ENCODE data around the gene ANO1. TPM values are rescaled to one million over a fixed set of nuclear protein-coding genes. Genes with fewer than 3 reads are reported as not detected.

Gene ANO1
- total RNA-seq, 2 donors from 2014 or later: 7.3 to 23.1 TPM

DNA sequence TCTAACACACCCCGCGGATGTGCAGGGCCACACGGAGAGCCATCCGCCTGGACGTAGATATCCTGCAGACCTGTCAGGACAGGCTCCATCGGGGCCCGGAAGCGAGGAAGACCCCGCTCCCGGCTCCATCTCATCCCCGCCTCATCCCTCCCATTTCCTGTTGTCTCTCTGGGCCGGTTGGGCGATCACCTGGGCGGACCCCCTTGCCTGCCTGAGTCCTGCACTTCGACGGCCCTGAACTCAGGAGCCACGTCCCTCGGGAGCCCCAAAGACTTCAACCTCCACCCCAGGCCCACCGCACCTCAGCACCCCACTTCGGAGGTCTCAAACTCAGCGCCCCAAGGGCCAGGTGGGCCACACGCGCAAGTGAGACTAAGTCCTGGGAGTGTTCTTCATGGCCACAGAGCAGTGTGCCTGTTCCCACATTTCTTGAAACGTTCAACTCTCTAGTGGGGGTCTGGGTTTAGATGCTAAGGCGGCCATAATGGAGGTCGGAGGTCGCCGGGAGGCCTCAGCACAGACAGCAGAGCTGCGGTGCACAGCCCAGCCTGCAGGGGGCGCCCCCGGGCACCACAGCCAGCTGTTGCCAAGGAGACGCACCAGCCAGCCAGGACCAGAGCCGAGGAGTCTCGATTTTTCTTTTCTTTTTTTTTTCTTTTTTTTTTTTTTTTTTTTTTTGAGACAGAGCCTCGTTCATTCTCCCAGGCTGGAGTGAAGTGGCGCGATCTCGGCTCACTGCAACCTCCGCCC is 99.0 kb downstream of the ANO1 start:
- H3K27ac ChIP-seq: no peak overlapping the region
- WGBS, 2 donors: 75 to 83% methylated on average over 34 to 39 of the region's 39 CpGs

DNA sequence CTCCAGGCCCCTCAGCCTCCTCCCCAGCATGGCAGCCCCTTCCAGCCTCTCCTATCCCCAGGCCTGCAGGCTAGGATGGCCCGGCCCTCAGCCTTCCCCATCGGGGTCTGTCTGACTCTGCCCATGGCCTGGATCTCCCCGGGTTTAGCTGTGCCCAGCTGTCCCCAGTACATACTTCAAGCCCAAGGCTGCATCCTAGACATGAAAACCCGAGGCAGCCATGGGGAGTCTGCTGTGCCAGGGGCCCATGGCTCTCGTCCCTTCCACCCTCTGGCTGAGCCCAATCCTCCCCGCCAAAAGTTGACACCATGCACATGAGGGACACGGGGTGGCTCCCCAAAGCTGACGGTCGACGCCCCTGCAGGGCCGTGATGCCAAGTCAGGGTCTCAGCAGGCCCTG is 102.8 kb downstream of the ANO1 start:
- intact Hi-C loops (cut with DNase I): loop anchor here (10.0 kb wide), 1 partner anchor 486 kb away; no protein-coding TSS in a partner anchor
- no peak overlapping the region for H3K4me3 ChIP-seq
- H3K4me1 ChIP-seq: no peaks in the 10 kb centered on the region
- TF ChIP-seq, protein P1, sequence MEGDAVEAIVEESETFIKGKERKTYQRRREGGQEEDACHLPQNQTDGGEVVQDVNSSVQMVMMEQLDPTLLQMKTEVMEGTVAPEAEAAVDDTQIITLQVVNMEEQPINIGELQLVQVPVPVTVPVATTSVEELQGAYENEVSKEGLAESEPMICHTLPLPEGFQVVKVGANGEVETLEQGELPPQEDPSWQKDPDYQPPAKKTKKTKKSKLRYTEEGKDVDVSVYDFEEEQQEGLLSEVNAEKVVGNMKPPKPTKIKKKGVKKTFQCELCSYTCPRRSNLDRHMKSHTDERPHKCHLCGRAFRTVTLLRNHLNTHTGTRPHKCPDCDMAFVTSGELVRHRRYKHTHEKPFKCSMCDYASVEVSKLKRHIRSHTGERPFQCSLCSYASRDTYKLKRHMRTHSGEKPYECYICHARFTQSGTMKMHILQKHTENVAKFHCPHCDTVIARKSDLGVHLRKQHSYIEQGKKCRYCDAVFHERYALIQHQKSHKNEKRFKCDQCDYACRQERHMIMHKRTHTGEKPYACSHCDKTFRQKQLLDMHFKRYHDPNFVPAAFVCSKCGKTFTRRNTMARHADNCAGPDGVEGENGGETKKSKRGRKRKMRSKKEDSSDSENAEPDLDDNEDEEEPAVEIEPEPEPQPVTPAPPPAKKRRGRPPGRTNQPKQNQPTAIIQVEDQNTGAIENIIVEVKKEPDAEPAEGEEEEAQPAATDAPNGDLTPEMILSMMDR (IDR thresholded peaks at IDR 0.05): no peak
- no peak for TF ChIP-seq POLR2A (IDR thresholded peaks at IDR 0.05)
- ATAC-seq (no peak), DNase-seq (no peak)
- H3K9me3 ChIP-seq: no peaks in the 10 kb centered on the region
- no peaks in the 10 kb centered on the region for H3K27me3 ChIP-seq
- H3K36me3 ChIP-seq (replicated peaks in 1 of 2; ENCODE audit: insufficient read depth in 1 of 2, low read depth in 2 of 2): no peaks in the 10 kb centered on the region
- H3K27ac ChIP-seq: no peak overlapping the region
- WGBS, 2 donors: 78% methylated on average over 11 of the region's 11 CpGs; no CpG with 5 or more reads in 1 of the 2 donors

More for the DNA sequence above, 99.0 kb downstream of the ANO1 start:
- Histone ChIP-seq H3K27me3 (no peaks in the 10 kb centered on the region), H3K36me3 (replicated peaks in 1 of 2; ENCODE audit: insufficient read depth in 1 of 2, low read depth in 2 of 2) (no peaks in the 10 kb centered on the region), H3K9me3 (no peaks in the 10 kb centered on the region), H3K4me3 (no peak overlapping the region), H3K4me1 (no peaks in the 10 kb centered on the region)
- TF ChIP-seq, protein P1 (IDR thresholded peaks at IDR 0.05): peak in 4 of 7 experiments; percentile 33 to 37 (median 34)
- TF ChIP-seq POLR2A (IDR thresholded peaks at IDR 0.05): no peak
- DNase-seq (peak in 2 of 4 donors; percentile 22 to 39), ATAC-seq (no peak)
- intact Hi-C loops (cut with DNase I): no loop called here

DNA sequence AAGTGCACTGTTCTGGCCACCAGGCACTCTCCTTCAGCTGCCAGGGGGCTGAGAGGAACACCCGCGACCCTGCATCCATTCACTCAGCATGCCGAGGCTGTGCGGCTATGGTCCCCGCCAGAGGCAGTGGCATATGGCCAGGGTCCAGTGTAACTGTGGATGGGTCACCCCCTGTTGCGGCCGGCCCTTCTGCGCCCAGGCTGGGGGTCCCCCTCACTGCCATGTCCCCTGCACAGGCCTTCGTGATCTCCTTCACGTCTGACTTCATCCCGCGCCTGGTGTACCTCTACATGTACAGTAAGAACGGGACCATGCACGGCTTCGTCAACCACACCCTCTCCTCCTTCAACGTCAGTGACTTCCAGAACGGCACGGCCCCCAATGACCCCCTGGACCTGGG is 104.1 kb downstream of the ANO1 start:
- Histone ChIP-seq H3K36me3 (replicated peaks in 1 of 2; ENCODE audit: insufficient read depth in 1 of 2, low read depth in 2 of 2) (no peaks in the 10 kb centered on the region), H3K4me1 (no peaks in the 10 kb centered on the region)

DNA sequence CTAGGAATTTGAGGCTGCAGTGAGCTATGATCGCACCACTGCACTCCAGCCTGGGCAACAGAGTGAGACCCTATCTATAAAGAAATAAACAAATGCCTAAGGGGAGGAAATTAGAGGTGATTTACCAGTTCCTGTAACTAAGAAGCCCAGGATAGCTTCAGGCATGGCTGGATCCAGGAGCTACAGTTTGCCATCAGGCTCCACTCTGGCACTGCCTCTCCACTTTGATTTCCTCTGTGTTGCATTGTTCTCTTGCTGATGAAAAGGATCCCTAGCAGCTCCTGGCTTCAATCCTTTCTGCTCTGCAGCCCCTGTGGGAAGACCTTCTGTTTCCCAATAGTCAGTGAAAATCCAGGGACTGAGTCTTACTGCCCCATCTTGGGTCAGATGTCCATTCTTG is 104.9 kb downstream of the ANO1 start:
- 92 to 100% methylated on average over 1 of the region's 1 CpG for WGBS, 2 donors
- Histone ChIP-seq H3K4me1 (no peaks in the 10 kb centered on the region), H3K27ac (no peak overlapping the region), H3K9me3 (no peaks in the 10 kb centered on the region), H3K4me3 (no peak overlapping the region), H3K27me3 (no peaks in the 10 kb centered on the region), H3K36me3 (replicated peaks in 1 of 2; ENCODE audit: insufficient read depth in 1 of 2, low read depth in 2 of 2) (no peaks in the 10 kb centered on the region)
- DNase-seq (no peak), ATAC-seq (no peak)
- TF ChIP-seq, protein P1 (IDR thresholded peaks at IDR 0.05): no peak
- no peak for TF ChIP-seq POLR2A (IDR thresholded peaks at IDR 0.05)
- intact Hi-C loops (cut with DNase I): loop anchor here (10.0 kb wide), 1 partner anchor 488 kb away; no protein-coding TSS in a partner anchor

More for the DNA sequence above, 104.1 kb downstream of the ANO1 start:
- Histone ChIP-seq H3K27ac (no peak overlapping the region), H3K4me3 (no peak overlapping the region), H3K27me3 (no peaks in the 10 kb centered on the region), H3K9me3 (no peaks in the 10 kb centered on the region)
- 78 to 80% methylated on average over 17 to 18 of the region's 18 CpGs for WGBS, 2 donors
- ATAC-seq (no peak), DNase-seq (no peak)
- TF ChIP-seq POLR2A (IDR thresholded peaks at IDR 0.05): no peak
- TF ChIP-seq, protein P1 (IDR thresholded peaks at IDR 0.05): no peak
- intact Hi-C loops (cut with DNase I): loop anchor here (10.0 kb wide), 1 partner anchor 487 kb away; no protein-coding TSS in a partner anchor
